ENCODE measurements around the gene TMEM98. TPM values are rescaled to one million over a fixed set of nuclear protein-coding genes. Genes with fewer than 3 reads are reported as not detected.

TMEM98 gene
- total RNA-seq, 1 experiment from 2014 or later = 67.6 TPM

GRCh38 chr17:32941419-32942032 lies 13.6 kb downstream of the TMEM98 start:
- intact Hi-C loops (cut with micrococcal nuclease; ENCODE audit: unreplicated experiment) = no loop called here

GRCh38 chr17:32943206-32943605 lies 15.3 kb downstream of the TMEM98 start:
- intact Hi-C loops (cut with micrococcal nuclease; ENCODE audit: unreplicated experiment) = no loop called here
- DNase-seq (ENCODE audit: low spot score) = no peak
- BruUV-seq (replicated peaks) = no TSS peak
- TF ChIP-seq EZH2 (IDR thresholded peaks at IDR 0.05; ENCODE audit: borderline replicate concordance, low read depth, low read length, poor library complexity, severe bottlenecking) = no peak
- no peak for TF ChIP-seq CTCF (conservative IDR thresholded peaks at IDR 0.05; ENCODE audit: low read depth, low read length)
- Histone ChIP-seq H3K36me3 (ENCODE audit: insufficient read depth, low read length, poor library complexity, severe bottlenecking) (peaks cover 19% of the 10 kb centered on the region), H3K27ac (ENCODE audit: low read depth, low read length, poor library complexity, severe bottlenecking) (no peak overlapping the region), H3K4me3 (ENCODE audit: low read depth, low read length, poor library complexity, severe bottlenecking) (no peak overlapping the region), H3K9me3 (ENCODE audit: low read depth, low read length, poor library complexity, severe bottlenecking) (no peaks in the 10 kb centered on the region), H3K4me1 (ENCODE audit: insufficient read depth, low read length, poor library complexity, severe bottlenecking) (peaks cover 11% of the 10 kb centered on the region), H3K27me3 (replicated peaks; ENCODE audit: insufficient read depth, low read depth, low read length, poor library complexity) (no peaks in the 10 kb centered on the region)
- ChIA-PET CTCF (no interaction called here), POLR2A (ENCODE audit: low non-redundant PET) (no interaction called here)

More at GRCh38 chr17:32941419-32942032, 13.6 kb downstream of the TMEM98 start:
- TF ChIP-seq CTCF (conservative IDR thresholded peaks at IDR 0.05; ENCODE audit: low read depth, low read length) (peak; percentile 38), EZH2 (IDR thresholded peaks at IDR 0.05; ENCODE audit: borderline replicate concordance, low read depth, low read length, poor library complexity, severe bottlenecking) (no peak)
- H3K27ac ChIP-seq (ENCODE audit: low read depth, low read length, poor library complexity, severe bottlenecking) = no peak overlapping the region
- no peaks in the 10 kb centered on the region for H3K27me3 ChIP-seq (replicated peaks; ENCODE audit: insufficient read depth, low read depth, low read length, poor library complexity)
- no peak overlapping the region for H3K4me3 ChIP-seq (ENCODE audit: low read depth, low read length, poor library complexity, severe bottlenecking)
- no peak for DNase-seq (ENCODE audit: low spot score)
- no TSS peak for BruUV-seq (replicated peaks)
- ChIA-PET POLR2A (ENCODE audit: low non-redundant PET) (no interaction called here), CTCF (no interaction called here)
- H3K36me3 ChIP-seq (ENCODE audit: insufficient read depth, low read length, poor library complexity, severe bottlenecking) = peaks cover 21% of the 10 kb centered on the region
- no peaks in the 10 kb centered on the region for H3K9me3 ChIP-seq (ENCODE audit: low read depth, low read length, poor library complexity, severe bottlenecking)
- peaks cover 6% of the 10 kb centered on the region for H3K4me1 ChIP-seq (ENCODE audit: insufficient read depth, low read length, poor library complexity, severe bottlenecking)

- ChIA-PET CTCF (no interaction called here), POLR2A (ENCODE audit: low non-redundant PET) (no interaction called here)
- no peak for DNase-seq (ENCODE audit: low spot score)
- H3K4me1 ChIP-seq (ENCODE audit: insufficient read depth, low read length, poor library complexity, severe bottlenecking) = peaks cover 11% of the 10 kb centered on the region
- peak overlapping the region; percentile 21 for H3K27ac ChIP-seq (ENCODE audit: low read depth, low read length, poor library complexity, severe bottlenecking)
- intact Hi-C loops (cut with micrococcal nuclease; ENCODE audit: unreplicated experiment) = no loop called here
- H3K9me3 ChIP-seq (ENCODE audit: low read depth, low read length, poor library complexity, severe bottlenecking) = no peaks in the 10 kb centered on the region
- H3K4me3 ChIP-seq (ENCODE audit: low read depth, low read length, poor library complexity, severe bottlenecking) = no peak overlapping the region
- H3K27me3 ChIP-seq (replicated peaks; ENCODE audit: insufficient read depth, low read depth, low read length, poor library complexity) = no peaks in the 10 kb centered on the region
- BruUV-seq (replicated peaks) = no TSS peak
- H3K36me3 ChIP-seq (ENCODE audit: insufficient read depth, low read length, poor library complexity, severe bottlenecking) = peaks cover 15% of the 10 kb centered on the region
- TF ChIP-seq EZH2 (IDR thresholded peaks at IDR 0.05; ENCODE audit: borderline replicate concordance, low read depth, low read length, poor library complexity, severe bottlenecking) = no peak
Observed at GRCh38 chr17:32943647-32944191, 15.8 kb downstream of the TMEM98 start.
